Left renal pelvis (tissue), 4 donors: ENCODE data around the gene CLIP2. TPM values are rescaled to one million over a fixed set of nuclear protein-coding genes. Genes with fewer than 3 reads are reported as not detected.

ENCODE experiments used
- polyA plus RNA-seq, 4 donors: library from polyadenylated mRNA; unstranded; fragments of 120-200 nt; gene quantifications; one replicate each; pipeline ENCODE4 v1.2.1, GENCODE V29; 2013; ENCODE audit not compliant: insufficient read length in 4 of 4

The CLIP2 gene
- polyA plus RNA-seq, 4 donors = 21.8 to 30.2 (median 26.4) TPM

Other genes with a start within 250 kb of the CLIP2 start
- gene LIMK1, start 205.6 kb upstream of the CLIP2 start, polyA plus RNA-seq = 10 to 100 TPM; 22.4 to 26.2 (median 23.1) TPM
- 100 to 1,000 TPM; 250 to 310 (median 276) TPM for gene EIF4H, start 115.1 kb upstream of the CLIP2 start, polyA plus RNA-seq
- 1 to 10 TPM; 2.4 to 5.0 (median 3.7) TPM for gene LAT2, start 79.4 kb upstream of the CLIP2 start, polyA plus RNA-seq
- gene RFC2, start 35.0 kb upstream of the CLIP2 start, polyA plus RNA-seq = 10 to 100 TPM; 31.4 to 43.6 (median 38.5) TPM
- gene GTF2IRD1, start 164.5 kb downstream of the CLIP2 start, polyA plus RNA-seq = 10 to 100 TPM; 35.2 to 60.0 (median 50.9) TPM